ENCODE results near the gene TJP3. TPM values are rescaled to one million over a fixed set of nuclear protein-coding genes. Genes with fewer than 3 reads are reported as not detected.
"Not testable (repeated sequence)": the region's sequence is repeated elsewhere in the genome, so short reads cannot be mapped to it uniquely, and the experiment has no call there.

TJP3 gene
- total RNA-seq, 4 donors from 2014 or later, result 0.06 to 4.2 (median 0.17) TPM; not detected in 1

- H3K27ac ChIP-seq (replicated peaks in 1 of 4), result no peak overlapping the region
- no peaks in the 10 kb centered on the region for H3K27me3 ChIP-seq
- no peak overlapping the region for H3K4me3 ChIP-seq
- WGBS, result 93% methylated on average over 10 of the region's 12 CpGs
- no peaks in the 10 kb centered on the region for H3K9me3 ChIP-seq
- intact Hi-C loops (cut with DNase I), result loop anchor here (10.0 kb wide), 1 partner anchor 210 kb away; the partner anchor contains the start of gene DAPK3
- H3K4me1 ChIP-seq, result peaks cover 20 to 32% (median 29%) of the 10 kb centered on the region in 4 donors
- TF ChIP-seq POLR2AphosphoS5 (IDR thresholded peaks at IDR 0.05) (no peak), POLR2A (IDR thresholded peaks at IDR 0.05; ENCODE audit: low read depth) (no peak), EP300 (IDR thresholded peaks at IDR 0.05) (no peak)
- TF ChIP-seq, protein P1, sequence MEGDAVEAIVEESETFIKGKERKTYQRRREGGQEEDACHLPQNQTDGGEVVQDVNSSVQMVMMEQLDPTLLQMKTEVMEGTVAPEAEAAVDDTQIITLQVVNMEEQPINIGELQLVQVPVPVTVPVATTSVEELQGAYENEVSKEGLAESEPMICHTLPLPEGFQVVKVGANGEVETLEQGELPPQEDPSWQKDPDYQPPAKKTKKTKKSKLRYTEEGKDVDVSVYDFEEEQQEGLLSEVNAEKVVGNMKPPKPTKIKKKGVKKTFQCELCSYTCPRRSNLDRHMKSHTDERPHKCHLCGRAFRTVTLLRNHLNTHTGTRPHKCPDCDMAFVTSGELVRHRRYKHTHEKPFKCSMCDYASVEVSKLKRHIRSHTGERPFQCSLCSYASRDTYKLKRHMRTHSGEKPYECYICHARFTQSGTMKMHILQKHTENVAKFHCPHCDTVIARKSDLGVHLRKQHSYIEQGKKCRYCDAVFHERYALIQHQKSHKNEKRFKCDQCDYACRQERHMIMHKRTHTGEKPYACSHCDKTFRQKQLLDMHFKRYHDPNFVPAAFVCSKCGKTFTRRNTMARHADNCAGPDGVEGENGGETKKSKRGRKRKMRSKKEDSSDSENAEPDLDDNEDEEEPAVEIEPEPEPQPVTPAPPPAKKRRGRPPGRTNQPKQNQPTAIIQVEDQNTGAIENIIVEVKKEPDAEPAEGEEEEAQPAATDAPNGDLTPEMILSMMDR (IDR thresholded peaks at IDR 0.05), result no peak
- no peak for DNase-seq (ENCODE audit: extremely low spot score)
- peaks cover 32 to 52% (median 46%) of the 10 kb centered on the region in 4 donors for H3K36me3 ChIP-seq
Observed at GRCh38 chr19:3765121-3765520, 56.9 kb downstream of the TJP3 start.

- H3K9me3 ChIP-seq; H3K4me3 ChIP-seq; DNase-seq (ENCODE audit: extremely low spot score); H3K27ac ChIP-seq (replicated peaks in 1 of 4); H3K27me3 ChIP-seq: not testable (repeated sequence)
- H3K36me3 ChIP-seq, result peaks cover 32 to 52% (median 46%) of the 10 kb centered on the region in 4 donors
- intact Hi-C loops (cut with DNase I), result loop anchor here (10.0 kb wide), 1 partner anchor 209 kb away; the partner anchor contains the start of gene DAPK3
- 96% methylated on average over 5 of the region's 5 CpGs for WGBS
- H3K4me1 ChIP-seq, result peaks cover 13 to 26% (median 23%) of the 10 kb centered on the region in 4 donors
Observed at GRCh38 chr19:3765757-3766156, 57.6 kb downstream of the TJP3 start.

- Histone ChIP-seq H3K36me3 (peaks cover 32 to 52% (median 46%) of the 10 kb centered on the region in 4 donors), H3K9me3 (no peaks in the 10 kb centered on the region), H3K4me3 (no peak overlapping the region), H3K4me1 (peaks cover 11 to 22% (median 19%) of the 10 kb centered on the region in 4 donors), H3K27me3 (peaks cover 0 to 10% (median 0%) of the 10 kb centered on the region in 4 donors), H3K27ac (replicated peaks in 1 of 4) (no peak overlapping the region)
- intact Hi-C loops (cut with DNase I), result loop anchor here (10.0 kb wide), 1 partner anchor 208 kb away; the partner anchor contains the start of gene DAPK3
- TF ChIP-seq POLR2AphosphoS5 (IDR thresholded peaks at IDR 0.05) (no peak), POLR2A (IDR thresholded peaks at IDR 0.05; ENCODE audit: low read depth) (no peak), EP300 (IDR thresholded peaks at IDR 0.05) (no peak)
- TF ChIP-seq, protein P1 (IDR thresholded peaks at IDR 0.05), result no peak
- 96% methylated on average over 4 of the region's 7 CpGs for WGBS
- DNase-seq (ENCODE audit: extremely low spot score), result no peak
Observed at GRCh38 chr19:3766520-3766919, 58.3 kb downstream of the TJP3 start.

GRCh38 chr19:3767050-3767449, 58.9 kb downstream of the TJP3 start:
- DNase-seq (ENCODE audit: extremely low spot score), result no peak
- no peak for TF ChIP-seq POLR2AphosphoS5 (IDR thresholded peaks at IDR 0.05)
- TF ChIP-seq, protein P1 (IDR thresholded peaks at IDR 0.05), result no peak
- no peak for TF ChIP-seq EP300 (IDR thresholded peaks at IDR 0.05)
- no peak for TF ChIP-seq POLR2A (IDR thresholded peaks at IDR 0.05; ENCODE audit: low read depth)
- WGBS, result 85% methylated on average over 15 of the region's 23 CpGs
- Histone ChIP-seq H3K36me3 (peaks cover 32 to 52% (median 46%) of the 10 kb centered on the region in 4 donors), H3K27ac (replicated peaks in 1 of 4) (no peak overlapping the region), H3K9me3 (no peaks in the 10 kb centered on the region), H3K4me1 (peaks cover 8 to 22% (median 14%) of the 10 kb centered on the region in 4 donors), H3K27me3 (peaks cover 0 to 16% (median 0%) of the 10 kb centered on the region in 4 donors), H3K4me3 (no peak overlapping the region)
- intact Hi-C loops (cut with DNase I), result loop anchor here (10.0 kb wide), 1 partner anchor 208 kb away; the partner anchor contains the start of gene DAPK3

GRCh38 chr19:3768015-3768747, 60.0 kb downstream of the TJP3 start:
- peaks cover 5 to 17% (median 8%) of the 10 kb centered on the region in 4 donors for H3K4me1 ChIP-seq
- no peak overlapping the region for H3K27ac ChIP-seq (replicated peaks in 1 of 4)
- 90% methylated on average over 16 of the region's 25 CpGs for WGBS
- H3K9me3 ChIP-seq, result no peaks in the 10 kb centered on the region
- no peak for DNase-seq (ENCODE audit: extremely low spot score)
- peaks cover 32 to 52% (median 46%) of the 10 kb centered on the region in 4 donors for H3K36me3 ChIP-seq
- peaks cover 0 to 18% (median 0%) of the 10 kb centered on the region in 4 donors for H3K27me3 ChIP-seq
- intact Hi-C loops (cut with DNase I), result loop anchor here (10.0 kb wide), 1 partner anchor 207 kb away; the partner anchor contains the start of gene DAPK3
- TF ChIP-seq POLR2AphosphoS5 (IDR thresholded peaks at IDR 0.05), result no peak
- no peak for TF ChIP-seq POLR2A (IDR thresholded peaks at IDR 0.05; ENCODE audit: low read depth)
- TF ChIP-seq, protein P1 (IDR thresholded peaks at IDR 0.05), result no peak
- TF ChIP-seq EP300 (IDR thresholded peaks at IDR 0.05), result no peak
- no peak overlapping the region for H3K4me3 ChIP-seq

Measured in esophagus muscularis mucosa (tissue), 4 donors.